ENCODE measurements around the gene HIP1. TPM values are rescaled to one million over a fixed set of nuclear protein-coding genes. Genes with fewer than 3 reads are reported as not detected.

Gene HIP1
- total and polyA plus RNA-seq, 2 of the 13 experiments (the other 11 are each of a cell fraction or from before 2014, with no cell fraction given), result 4.5 to 6.2 TPM

DNA sequence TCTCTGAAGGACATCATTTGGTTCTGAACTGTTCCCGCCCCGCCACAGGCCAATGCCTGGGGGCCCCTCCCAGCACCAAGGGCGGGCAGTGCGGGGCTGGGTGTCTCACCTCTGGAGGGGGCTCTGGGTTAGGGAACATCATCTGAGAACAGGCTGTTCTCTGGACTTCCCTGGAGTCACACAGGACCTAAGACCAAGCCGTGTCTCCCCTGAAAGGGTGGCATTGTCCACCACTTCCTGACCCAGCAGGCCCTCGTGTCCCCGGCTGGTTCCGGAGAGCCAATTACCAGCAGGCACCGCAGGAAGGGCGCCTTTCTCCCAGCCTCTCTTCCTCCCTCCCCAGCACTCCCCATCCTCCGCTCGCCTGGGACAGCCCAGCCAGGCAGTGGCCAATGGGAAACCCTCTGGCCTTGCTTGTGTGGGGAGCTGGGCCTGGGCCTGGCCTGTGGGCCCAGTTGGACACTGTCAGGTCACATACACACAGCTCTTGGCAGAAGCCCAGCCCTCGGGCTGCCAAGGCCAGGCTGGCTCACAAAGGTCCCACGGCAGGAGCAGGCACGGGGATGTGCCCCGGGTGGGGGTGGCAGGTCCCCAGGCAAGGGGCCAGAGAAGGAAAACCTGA, 127.1 kb downstream of the HIP1 start (continued):
- TF ChIP-seq NCOA2 (CRISPR knock-in tag; IDR thresholded peaks at IDR 0.05), result peak; percentile 39
- TF ChIP-seq YEATS2 (CRISPR knock-in tag; IDR thresholded peaks at IDR 0.05; ENCODE audit: borderline replicate concordance), result 0 out of 2 replicates have a peak, but pooled peaks have one; percentile 80
- TF ChIP-seq ZBTB42 (CRISPR knock-in tag; IDR thresholded peaks at IDR 0.05), result no peak
- TF ChIP-seq CCDC6 (CRISPR knock-in tag; IDR thresholded peaks at IDR 0.05), result no peak
- TF ChIP-seq, protein P1, sequence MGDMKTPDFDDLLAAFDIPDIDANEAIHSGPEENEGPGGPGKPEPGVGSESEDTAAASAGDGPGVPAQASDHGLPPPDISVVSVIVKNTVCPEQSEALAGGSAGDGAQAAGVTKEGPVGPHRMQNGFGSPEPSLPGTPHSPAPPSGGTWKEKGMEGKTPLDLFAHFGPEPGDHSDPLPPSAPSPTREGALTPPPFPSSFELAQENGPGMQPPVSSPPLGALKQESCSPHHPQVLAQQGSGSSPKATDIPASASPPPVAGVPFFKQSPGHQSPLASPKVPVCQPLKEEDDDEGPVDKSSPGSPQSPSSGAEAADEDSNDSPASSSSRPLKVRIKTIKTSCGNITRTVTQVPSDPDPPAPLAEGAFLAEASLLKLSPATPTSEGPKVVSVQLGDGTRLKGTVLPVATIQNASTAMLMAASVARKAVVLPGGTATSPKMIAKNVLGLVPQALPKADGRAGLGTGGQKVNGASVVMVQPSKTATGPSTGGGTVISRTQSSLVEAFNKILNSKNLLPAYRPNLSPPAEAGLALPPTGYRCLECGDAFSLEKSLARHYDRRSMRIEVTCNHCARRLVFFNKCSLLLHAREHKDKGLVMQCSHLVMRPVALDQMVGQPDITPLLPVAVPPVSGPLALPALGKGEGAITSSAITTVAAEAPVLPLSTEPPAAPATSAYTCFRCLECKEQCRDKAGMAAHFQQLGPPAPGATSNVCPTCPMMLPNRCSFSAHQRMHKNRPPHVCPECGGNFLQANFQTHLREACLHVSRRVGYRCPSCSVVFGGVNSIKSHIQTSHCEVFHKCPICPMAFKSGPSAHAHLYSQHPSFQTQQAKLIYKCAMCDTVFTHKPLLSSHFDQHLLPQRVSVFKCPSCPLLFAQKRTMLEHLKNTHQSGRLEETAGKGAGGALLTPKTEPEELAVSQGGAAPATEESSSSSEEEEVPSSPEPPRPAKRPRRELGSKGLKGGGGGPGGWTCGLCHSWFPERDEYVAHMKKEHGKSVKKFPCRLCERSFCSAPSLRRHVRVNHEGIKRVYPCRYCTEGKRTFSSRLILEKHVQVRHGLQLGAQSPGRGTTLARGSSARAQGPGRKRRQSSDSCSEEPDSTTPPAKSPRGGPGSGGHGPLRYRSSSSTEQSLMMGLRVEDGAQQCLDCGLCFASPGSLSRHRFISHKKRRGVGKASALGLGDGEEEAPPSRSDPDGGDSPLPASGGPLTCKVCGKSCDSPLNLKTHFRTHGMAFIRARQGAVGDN (CRISPR knock-in tag; IDR thresholded peaks at IDR 0.05), result peak; percentile 96
- TF ChIP-seq ZFY (CRISPR knock-in tag; IDR thresholded peaks at IDR 0.05), result peak; percentile 98
- TF ChIP-seq RBAK (CRISPR knock-in tag; IDR thresholded peaks at IDR 0.05), result no peak
- no peak for TF ChIP-seq RAD21 (CRISPR knock-in tag; IDR thresholded peaks at IDR 0.05)
- TF ChIP-seq ZNF496 (CRISPR knock-in tag; IDR thresholded peaks at IDR 0.05; ENCODE audit: insufficient replicate concordance), result no peak
- TF ChIP-seq ZNF891 (CRISPR knock-in tag; IDR thresholded peaks at IDR 0.05), result peak; percentile 69; the same call in 1 of the 2 replicates
- no peak for TF ChIP-seq DNMT3B (CRISPR knock-in tag; conservative IDR thresholded peaks at IDR 0.05)
- TF ChIP-seq, protein P2, sequence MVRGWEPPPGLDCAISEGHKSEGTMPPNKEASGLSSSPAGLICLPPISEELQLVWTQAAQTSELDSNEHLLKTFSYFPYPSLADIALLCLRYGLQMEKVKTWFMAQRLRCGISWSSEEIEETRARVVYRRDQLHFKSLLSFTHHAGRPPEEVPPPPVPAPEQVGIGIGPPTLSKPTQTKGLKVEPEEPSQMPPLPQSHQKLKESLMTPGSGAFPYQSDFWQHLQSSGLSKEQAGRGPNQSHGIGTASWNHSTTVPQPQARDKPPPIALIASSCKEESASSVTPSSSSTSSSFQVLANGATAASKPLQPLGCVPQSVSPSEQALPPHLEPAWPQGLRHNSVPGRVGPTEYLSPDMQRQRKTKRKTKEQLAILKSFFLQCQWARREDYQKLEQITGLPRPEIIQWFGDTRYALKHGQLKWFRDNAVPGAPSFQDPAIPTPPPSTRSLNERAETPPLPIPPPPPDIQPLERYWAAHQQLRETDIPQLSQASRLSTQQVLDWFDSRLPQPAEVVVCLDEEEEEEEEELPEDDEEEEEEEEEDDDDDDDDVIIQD (CRISPR knock-in tag; IDR thresholded peaks at IDR 0.05; ENCODE audit: low read depth), result peak; percentile 67; the same call in 1 of the 2 replicates
- TF ChIP-seq, protein P3, sequence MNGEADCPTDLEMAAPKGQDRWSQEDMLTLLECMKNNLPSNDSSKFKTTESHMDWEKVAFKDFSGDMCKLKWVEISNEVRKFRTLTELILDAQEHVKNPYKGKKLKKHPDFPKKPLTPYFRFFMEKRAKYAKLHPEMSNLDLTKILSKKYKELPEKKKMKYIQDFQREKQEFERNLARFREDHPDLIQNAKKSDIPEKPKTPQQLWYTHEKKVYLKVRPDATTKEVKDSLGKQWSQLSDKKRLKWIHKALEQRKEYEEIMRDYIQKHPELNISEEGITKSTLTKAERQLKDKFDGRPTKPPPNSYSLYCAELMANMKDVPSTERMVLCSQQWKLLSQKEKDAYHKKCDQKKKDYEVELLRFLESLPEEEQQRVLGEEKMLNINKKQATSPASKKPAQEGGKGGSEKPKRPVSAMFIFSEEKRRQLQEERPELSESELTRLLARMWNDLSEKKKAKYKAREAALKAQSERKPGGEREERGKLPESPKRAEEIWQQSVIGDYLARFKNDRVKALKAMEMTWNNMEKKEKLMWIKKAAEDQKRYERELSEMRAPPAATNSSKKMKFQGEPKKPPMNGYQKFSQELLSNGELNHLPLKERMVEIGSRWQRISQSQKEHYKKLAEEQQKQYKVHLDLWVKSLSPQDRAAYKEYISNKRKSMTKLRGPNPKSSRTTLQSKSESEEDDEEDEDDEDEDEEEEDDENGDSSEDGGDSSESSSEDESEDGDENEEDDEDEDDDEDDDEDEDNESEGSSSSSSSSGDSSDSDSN (CRISPR knock-in tag; IDR thresholded peaks at IDR 0.05), result peak; percentile 85
- peak; percentile 72; the same call in 1 of the 2 replicates for TF ChIP-seq SRY (CRISPR knock-in tag; IDR thresholded peaks at IDR 0.05)
- peak; percentile 71 for TF ChIP-seq MED8 (CRISPR knock-in tag; IDR thresholded peaks at IDR 0.05; ENCODE audit: insufficient replicate concordance)
- no peak; the same call in 1 of the 2 replicates for TF ChIP-seq ZNF205 (CRISPR knock-in tag; IDR thresholded peaks at IDR 0.05)
- TF ChIP-seq SAFB2 (CRISPR knock-in tag; IDR thresholded peaks at IDR 0.05; ENCODE audit: borderline replicate concordance, low read depth), result no peak; the same call in 1 of the 2 replicates
- TF ChIP-seq ZNF460 (CRISPR knock-in tag; IDR thresholded peaks at IDR 0.05; ENCODE audit: borderline replicate concordance), result peak; percentile 7; the same call in 1 of the 2 replicates

Measured in HepG2 (cell line).